D341Med (cell line): ENCODE measurements around the gene GPR137B.
"Not testable (repeated sequence)": the region's sequence is repeated elsewhere in the genome, so short reads cannot be mapped to it uniquely, and the experiment has no call there.

Source experiments
- DNase-seq: peaks from one replicate; pipeline ENCODE4 v3.0.0; 2012; ENCODE audit warnings: low spot score

Gene GPR137B

GRCh38 chr1:236161230-236161629, 18.9 kb downstream of the GPR137B start:
- DNase-seq, result no peak

- not testable (repeated sequence) for DNase-seq
Observed at GRCh38 chr1:236161755-236162154, 19.4 kb downstream of the GPR137B start.

DNA sequence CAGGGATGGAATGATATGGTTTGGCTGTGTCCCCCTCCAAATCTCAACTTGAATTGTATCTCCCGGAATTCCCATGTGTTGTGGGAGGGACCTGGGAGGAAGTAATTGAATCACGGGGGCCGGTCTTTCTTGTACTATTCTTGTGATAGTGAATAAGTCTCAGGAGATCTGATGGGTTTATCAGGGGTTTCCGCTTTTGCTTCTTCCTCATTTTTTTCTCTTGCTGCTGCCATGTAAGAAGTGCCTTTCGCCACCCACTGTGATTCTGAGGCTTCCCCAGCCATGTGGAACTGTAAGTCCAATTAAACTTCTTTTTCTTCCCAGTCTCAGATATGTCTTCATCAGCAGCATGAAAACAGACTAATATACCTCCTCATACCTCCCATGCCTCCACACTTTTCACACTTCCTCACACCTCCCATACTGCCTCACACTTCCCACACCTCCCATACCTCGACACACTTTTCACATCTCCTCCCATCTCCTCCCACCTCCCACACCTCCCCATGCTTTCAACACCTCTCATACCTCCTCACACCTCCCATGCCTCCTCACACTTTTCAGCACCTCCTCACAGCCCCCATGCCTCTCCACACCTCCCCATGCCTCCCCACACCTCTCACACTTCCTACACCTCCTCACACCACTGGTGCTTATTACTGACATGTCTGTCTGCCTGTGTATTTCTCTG, 21.3 kb downstream of the GPR137B start:
- no peak for DNase-seq

- DNase-seq, result no peak
Observed at GRCh38 chr1:236164273-236164672, 21.9 kb downstream of the GPR137B start.

- DNase-seq, result no peak
Observed at GRCh38 chr1:236165238-236165981, 23.1 kb downstream of the GPR137B start.

DNA sequence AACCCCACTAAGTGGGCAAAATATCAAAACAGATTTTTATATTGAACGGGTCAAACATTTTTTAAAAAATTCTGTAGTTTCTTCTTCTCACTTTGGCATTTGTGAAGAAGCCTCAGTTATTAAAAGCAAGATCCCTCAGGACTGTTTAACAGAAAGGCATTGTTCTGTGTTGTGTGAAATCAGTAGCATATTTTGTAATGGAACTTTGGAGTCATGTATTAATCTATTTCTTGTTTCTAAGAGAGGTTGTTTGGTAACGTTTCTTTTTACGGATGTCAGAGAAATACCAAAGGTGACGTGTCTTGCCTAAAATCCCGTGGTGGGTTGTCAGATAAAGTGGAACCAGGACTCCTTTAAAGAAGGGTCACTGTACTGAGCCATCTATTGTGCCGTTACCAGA, 23.7 kb downstream of the GPR137B start:
- no peak for DNase-seq

- no peak for DNase-seq
Observed at GRCh38 chr1:236167154-236167553, 24.8 kb downstream of the GPR137B start.

DNA sequence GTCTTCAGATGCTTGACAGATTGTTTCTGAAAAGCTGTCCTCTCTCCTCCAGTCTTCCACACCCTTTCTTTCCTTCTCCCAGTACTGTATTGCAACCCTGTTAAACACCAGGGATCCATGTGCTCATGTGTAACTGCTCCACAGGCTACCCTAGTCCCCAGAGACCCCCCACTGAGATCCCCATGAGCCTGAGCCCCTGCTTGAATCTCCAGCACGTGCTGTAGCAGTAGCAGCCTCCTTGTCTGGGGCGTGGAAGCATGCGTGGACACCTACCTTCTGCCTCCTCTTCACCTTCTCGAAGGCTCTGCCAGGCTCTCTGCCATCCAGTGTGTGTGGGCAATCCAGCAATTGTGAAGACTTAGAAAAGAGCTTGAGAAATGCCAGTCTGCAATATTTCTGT, 25.2 kb downstream of the GPR137B start:
- no peak for DNase-seq

GRCh38 chr1:236168716-236169429, 26.5 kb downstream of the GPR137B start:
- DNase-seq, result no peak

- DNase-seq, result no peak
Observed at GRCh38 chr1:236172041-236172579, 29.8 kb downstream of the GPR137B start.

- DNase-seq, result no peak
Observed at GRCh38 chr1:236173174-236173767, 30.9 kb downstream of the GPR137B start.

- DNase-seq, result no peak
Observed at GRCh38 chr1:236175642-236176336, 33.5 kb downstream of the GPR137B start.

DNA sequence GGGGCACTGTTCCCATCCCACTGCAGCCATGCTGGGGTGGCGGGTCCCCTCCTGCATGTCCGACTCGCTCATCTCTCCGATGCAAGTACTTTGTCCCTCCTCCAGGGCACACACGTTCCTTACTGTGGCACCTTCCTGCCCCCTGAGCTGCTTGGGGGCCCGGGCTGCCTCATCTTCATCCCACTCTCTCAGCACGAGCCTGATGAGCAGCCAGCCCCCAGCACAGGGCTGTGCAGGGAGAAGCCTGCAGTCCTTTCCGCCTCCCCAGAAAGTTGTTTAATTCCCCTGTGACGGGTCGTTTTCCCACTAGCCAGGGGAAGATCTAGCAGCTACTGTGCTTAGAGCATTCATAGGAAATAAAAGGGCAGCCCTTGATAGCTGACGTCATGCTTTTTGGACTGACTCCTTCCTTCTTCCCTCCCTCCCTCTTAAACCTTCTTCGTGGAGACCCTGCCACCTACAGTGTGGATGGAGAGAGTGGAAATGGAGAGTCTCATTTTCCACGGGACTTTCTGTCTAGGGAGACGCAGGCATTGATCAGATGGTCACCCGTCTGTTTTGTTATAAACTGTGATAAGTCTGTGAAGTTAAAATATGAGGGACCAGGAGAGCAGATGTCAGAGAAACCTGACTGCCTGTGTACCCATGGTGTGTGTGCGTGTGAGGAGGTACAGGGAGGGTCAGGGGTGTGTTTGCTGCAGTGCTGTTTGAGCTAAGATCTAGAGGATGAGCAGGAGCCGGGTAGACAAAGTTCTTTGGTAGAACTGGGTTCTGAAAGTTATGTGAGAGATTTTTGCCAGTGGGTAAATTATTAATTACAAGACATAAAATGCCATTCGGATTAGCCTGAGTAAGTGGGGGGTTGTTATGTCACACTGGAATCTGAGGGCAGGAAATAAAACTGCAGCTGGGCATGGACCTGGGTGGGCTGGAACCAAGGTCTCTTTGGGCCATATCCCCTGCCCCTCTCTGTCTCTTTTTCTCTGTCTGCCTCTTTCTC, 34.3 kb downstream of the GPR137B start:
- DNase-seq, result peak; percentile 20

DNA sequence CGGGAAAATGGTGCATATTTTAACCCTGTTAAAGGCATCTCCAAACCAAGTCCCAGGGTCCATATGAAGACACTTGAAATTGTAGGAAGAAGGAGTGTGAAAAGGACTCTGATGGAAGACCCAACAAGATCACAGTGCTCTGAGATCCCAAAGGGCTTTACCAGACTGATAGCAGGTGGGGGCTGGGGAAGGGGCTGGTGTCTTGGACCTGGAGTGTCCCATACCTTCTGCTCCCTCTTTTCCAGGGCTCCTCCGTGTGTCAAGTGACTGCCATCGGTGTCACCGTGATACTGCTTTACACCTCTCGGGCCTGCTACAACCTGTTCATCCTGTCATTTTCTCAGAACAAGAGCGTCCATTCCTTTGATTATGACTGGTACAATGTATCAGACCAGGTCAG, 37.3 kb downstream of the GPR137B start:
- DNase-seq, result no peak

DNA sequence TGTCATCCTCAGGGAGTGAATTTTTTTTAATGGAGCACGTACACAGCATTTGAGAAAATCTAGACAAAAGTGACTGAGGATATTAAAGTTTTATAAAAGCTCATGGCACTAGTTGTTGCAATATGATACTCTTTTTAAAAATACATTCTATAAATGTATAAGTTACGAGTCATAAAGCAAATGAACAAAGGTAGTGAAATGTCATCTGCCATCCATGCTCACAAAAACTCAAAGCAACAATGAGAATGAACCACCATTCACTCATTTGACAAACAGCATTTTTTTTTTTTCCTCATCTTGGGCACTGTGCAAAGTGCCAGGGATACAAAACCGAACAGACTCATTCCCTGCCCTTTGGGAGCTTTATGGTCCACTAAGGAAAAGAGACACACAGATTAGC, 38.7 kb downstream of the GPR137B start:
- DNase-seq, result no peak

- no peak for DNase-seq
Observed at GRCh38 chr1:236185687-236186086, 43.3 kb downstream of the GPR137B start.

DNA sequence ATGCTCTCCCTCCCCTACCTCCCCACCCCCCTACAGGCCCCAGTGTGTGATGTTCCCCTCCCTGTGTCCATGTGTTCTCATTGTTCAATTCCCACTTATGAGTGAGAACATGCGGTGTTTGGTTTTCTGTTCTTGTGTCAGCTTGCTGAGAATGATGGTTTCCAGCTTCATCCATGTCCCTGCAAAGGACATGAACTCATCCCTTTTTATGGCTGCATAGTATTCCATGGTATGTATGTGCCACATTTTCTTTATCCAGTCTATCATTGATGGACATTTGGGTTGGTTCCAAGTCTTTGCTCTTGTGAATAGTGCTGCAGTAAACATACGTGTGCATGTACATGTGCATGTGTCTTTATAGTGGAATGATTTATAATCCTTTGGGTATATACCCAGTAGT, 44.1 kb downstream of the GPR137B start:
- DNase-seq, result not testable (repeated sequence)

- DNase-seq, result not testable (repeated sequence)
Observed at GRCh38 chr1:236188084-236188483, 45.7 kb downstream of the GPR137B start.

DNA sequence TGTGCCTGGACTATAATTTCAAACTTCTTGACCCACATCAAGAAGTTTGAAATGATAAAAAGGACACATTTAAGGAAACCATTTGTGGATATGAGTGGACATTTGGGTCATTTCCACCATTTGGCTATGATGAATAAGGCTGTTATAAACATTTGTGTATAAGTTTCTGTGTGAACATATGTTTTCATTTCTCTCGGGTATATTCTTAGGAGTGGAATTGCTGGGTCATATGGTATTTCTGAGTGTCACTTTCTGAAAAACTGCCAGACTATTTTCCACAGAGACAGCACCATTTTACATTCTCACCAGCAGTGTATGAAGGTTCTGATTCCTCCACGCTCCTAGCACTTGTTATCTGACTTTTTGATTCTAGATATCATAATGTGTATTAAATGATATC, 50.8 kb downstream of the GPR137B start:
- no peak for DNase-seq

DNA sequence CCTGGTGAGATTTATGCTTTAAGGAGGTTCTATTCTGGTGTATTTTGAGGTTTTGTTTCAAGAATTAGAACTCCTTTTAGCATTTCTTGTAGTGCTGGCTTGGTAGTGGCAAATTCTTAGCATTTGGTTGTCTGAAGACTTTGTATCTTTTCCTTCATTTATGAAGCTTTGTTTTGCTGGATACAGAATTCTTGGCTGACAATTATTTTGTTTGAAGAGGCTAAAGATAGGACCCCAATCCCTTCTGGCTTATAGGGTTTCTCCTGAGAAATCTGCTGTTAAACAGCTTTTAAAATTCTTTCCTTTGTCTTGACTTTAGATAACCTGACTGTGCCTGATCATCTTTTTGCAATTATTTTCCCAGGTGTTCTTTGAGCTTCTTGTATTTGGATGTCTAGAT, 58.6 kb downstream of the GPR137B start:
- DNase-seq, result no peak
